CD1c-positive myeloid dendritic cell (primary cell): Measurements from ENCODE around the gene CBLC.
A peak's percentile ranks its signal among the peaks of the same experiment; 100 is the strongest.

Experiments
- DNase-seq: peaks from one replicate; pipeline ENCODE4 v3.0.0-alpha.2; 2016; ENCODE audit errors: extremely low spot score

CBLC gene

GRCh38 chr19:44799627-44800346 lies 22.1 kb downstream of the CBLC start:
- DNase-seq, result no peak

GRCh38 chr19:44800461-44800860 lies 22.8 kb downstream of the CBLC start:
- DNase-seq, result peak; percentile 88

GRCh38 chr19:44803442-44804428 lies 26.0 kb downstream of the CBLC start:
- no peak for DNase-seq

GRCh38 chr19:44806291-44806690 lies 28.6 kb downstream of the CBLC start:
- DNase-seq, result no peak

GRCh38 chr19:44807162-44807561 lies 29.5 kb downstream of the CBLC start:
- DNase-seq, result no peak

- no peak for DNase-seq
Observed at GRCh38 chr19:44807652-44808462, 30.2 kb downstream of the CBLC start.

- peak; percentile 46 for DNase-seq
Observed at GRCh38 chr19:44808463-44809371, 31.0 kb downstream of the CBLC start, which contains the start of gene BCAM. TSS of gene BCAM (plus strand) at chr19:44809103. CDS start at chr19:44809125, 22 bp downstream.

- DNase-seq, result no peak
Observed at GRCh38 chr19:44809577-44810233, 32.0 kb downstream of the CBLC start.

- DNase-seq, result no peak
Observed at GRCh38 chr19:44810234-44811121, 32.8 kb downstream of the CBLC start.

GRCh38 chr19:44811122-44811419 lies 33.4 kb downstream of the CBLC start:
- no peak for DNase-seq

- DNase-seq, result no peak
Observed at GRCh38 chr19:44812142-44812718, 34.5 kb downstream of the CBLC start.

GRCh38 chr19:44813070-44813840 lies 35.6 kb downstream of the CBLC start:
- DNase-seq, result no peak

GRCh38 chr19:44813841-44814470 lies 36.3 kb downstream of the CBLC start:
- no peak for DNase-seq

- peak; percentile 23 for DNase-seq
Observed at GRCh38 chr19:44814517-44814916, 36.8 kb downstream of the CBLC start.

GRCh38 chr19:44816301-44816700 lies 38.6 kb downstream of the CBLC start:
- no peak for DNase-seq

- no peak for DNase-seq
Observed at GRCh38 chr19:44817725-44818465, 40.2 kb downstream of the CBLC start.

- DNase-seq, result no peak
Observed at GRCh38 chr19:44818466-44819031, 40.9 kb downstream of the CBLC start.
